ENCODE results near the gene CDK18.

- TF ChIP-seq CTCF (IDR thresholded peaks at IDR 0.05; ENCODE audit: borderline replicate concordance, extremely low read depth, low read length, poor library complexity, severe bottlenecking), result no peak
- TF ChIP-seq EZH2 (IDR thresholded peaks at IDR 0.05; ENCODE audit: borderline replicate concordance, low read depth, low read length, severe bottlenecking), result no peak
Measured at GRCh38 chr1:205580140-205580922, 75.9 kb downstream of the CDK18 start.

Measured in DND-41 (cell line).